HEK293T (cell line): ENCODE measurements around the gene ERAP2.

ENCODE experiments used
- ARNT ChIP-seq: fragments of 450-650 bp; IDR thresholded peaks from 2 replicates; pipeline ENCODE4 v1.6.1; 2017; ENCODE audit warnings: mild to moderate bottlenecking
- BHLHE40 ChIP-seq: fragments of 450-650 bp; IDR thresholded peaks from 2 replicates; pipeline ENCODE4 v1.6.1; 2016; ENCODE audit warnings: mild to moderate bottlenecking, moderate library complexity, borderline replicate concordance
- FOXM1 ChIP-seq: fragments of 450-650 bp; IDR thresholded peaks from 2 replicates; pipeline ENCODE4 v1.6.1; 2017; ENCODE audit warnings: mild to moderate bottlenecking, borderline replicate concordance
- NFRKB ChIP-seq: fragments of 450-650 bp; IDR thresholded peaks from 2 replicates; pipeline ENCODE4 v1.6.1; 2016; ENCODE audit warnings: mild to moderate bottlenecking, moderate library complexity

DNA sequence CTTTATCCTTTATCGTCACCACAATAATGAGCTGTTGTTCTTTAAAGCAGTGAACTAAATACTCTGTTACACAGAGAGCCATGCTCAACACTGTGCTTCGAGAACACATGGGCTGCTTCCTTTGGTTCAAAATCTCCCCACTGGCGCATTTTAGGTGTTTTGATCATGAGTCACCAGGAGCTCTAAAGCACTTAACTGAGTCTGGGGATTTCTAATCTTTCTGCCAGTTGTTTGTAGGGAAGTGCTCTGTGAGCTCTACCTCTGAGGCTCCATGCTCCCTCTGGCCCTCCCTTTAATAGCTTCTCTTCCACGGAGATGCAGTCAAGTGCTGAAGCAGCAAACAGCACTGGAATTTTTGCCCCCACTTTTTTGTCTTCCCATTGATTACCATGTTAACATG is 17.0 kb downstream of the ERAP2 start:
- TF ChIP-seq NFRKB = no peak
- no peak for TF ChIP-seq BHLHE40
- TF ChIP-seq FOXM1 = no peak
- no peak for TF ChIP-seq ARNT
